ENCODE measurements around the gene ATF6.
A peak's percentile ranks its signal among the peaks of the same experiment; 100 is the strongest.

Gene ATF6

DNA sequence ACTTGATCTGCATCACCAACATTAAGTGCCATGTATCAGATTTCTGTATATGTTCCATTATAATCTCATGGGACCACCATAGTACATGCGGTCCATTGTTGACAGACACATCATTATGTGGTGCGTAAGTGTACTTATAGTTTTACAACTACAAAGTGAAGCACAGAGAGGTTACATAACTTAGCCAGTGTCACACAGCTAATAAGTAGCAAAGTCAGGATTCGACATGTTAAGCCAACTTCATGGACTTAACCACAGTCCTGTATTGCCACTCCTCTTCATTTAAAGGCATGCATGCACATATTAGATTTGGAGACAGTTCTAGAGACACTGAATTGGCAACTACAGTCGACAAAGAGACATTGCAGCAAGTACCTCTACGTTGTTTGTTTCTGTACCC, 120.5 kb downstream of the ATF6 start:
- DNase-seq (ENCODE audit: low read depth in 3 of 3) = no peak

DNA sequence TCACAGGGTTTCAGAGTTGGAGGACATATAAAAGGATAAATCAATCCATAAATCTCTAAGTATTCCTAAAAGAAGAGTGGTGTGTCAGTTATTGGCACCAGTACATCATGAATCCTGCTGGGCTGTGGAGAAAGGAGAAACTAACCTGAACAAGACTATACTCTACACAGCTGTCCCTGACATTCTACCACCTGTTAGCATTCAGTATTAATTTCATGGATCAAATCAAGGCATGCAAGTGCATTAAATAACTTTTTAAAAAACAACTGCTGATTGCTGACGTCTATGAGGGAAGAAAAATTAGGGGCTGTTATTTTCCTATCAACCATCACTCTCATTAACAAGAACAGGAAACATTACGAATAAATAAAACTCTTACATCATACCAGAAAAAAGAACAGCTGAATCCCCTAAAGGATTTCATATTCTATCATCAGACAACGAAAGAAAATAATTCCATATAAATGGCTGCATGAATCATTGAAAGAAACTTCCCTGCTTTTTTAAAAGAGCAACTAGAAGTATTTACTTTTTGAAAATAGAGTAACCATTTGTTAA, 121.7 kb downstream of the ATF6 start:
- DNase-seq (ENCODE audit: low read depth in 3 of 3) = no peak

GRCh38 chr1:161890574-161890973, 124.5 kb downstream of the ATF6 start:
- no peak for DNase-seq (ENCODE audit: low read depth in 3 of 3)

DNA sequence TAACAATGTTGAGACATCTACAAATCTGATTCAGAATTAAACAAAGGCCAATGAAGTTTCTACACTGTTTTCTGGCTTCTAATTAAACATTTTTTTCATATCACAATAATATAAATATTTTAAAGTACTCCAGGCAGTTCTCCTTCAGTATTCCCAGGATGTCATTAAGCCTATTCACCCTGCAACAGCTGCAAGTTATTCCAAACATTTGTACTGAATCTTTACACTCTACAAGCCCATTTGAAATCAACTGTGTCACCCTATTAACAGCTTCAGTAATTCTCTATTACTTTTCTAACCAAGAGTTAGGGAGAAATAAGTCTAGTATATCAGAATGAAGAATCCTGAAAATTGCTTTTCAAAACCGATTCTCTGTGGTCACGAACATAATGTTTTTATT, 133.0 kb downstream of the ATF6 start:
- DNase-seq (ENCODE audit: low read depth in 3 of 3) = no peak

GRCh38 chr1:161900160-161900559, 134.0 kb downstream of the ATF6 start:
- DNase-seq (ENCODE audit: low read depth in 3 of 3) = no peak

DNA sequence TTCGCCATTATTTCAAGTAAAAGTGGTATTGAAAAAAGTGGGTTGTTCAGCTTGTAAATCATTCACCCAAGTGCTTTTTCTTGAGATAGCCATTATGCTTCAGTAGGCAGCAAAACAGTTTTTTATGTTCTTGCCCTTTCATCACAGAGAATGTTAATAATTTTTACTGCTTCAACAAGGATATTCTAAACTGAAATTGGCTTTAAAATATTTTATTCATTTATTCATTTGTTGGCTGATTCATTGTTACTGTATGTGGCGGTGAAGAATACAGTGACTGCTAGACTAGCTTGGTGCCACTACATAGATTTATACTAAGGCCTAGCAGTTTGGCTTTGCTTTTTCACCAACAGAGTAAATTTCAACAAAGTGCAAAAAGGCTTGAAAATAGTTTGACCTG, 136.1 kb downstream of the ATF6 start:
- DNase-seq (ENCODE audit: low read depth in 3 of 3) = no peak

- DNase-seq (ENCODE audit: low read depth in 3 of 3) = no peak
These were observed 139.3 kb downstream of the ATF6 start for GRCh38 chr1:161905269-161905884.

DNA sequence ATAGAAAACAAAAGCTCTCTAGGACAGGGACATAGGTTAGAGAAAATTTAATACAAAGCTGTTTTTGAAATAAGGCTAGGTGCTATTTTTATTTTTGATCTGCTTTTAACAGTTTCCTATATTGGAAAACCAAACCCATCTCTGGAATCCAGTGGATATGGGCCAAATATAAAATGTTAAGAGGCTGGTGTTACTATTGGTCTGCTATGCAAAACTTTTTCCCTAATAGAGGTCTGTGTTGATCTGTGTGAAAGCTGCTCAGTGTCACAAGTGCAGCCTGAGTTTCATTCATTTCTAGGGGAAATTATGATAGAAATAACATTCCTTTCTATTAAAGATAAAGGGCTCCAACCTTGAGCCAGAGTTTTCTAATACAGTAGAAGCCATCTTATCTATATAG, 141.1 kb downstream of the ATF6 start:
- DNase-seq (ENCODE audit: low read depth in 3 of 3) = no peak

GRCh38 chr1:161908264-161908663, 142.1 kb downstream of the ATF6 start:
- DNase-seq (ENCODE audit: low read depth in 3 of 3) = no peak

DNA sequence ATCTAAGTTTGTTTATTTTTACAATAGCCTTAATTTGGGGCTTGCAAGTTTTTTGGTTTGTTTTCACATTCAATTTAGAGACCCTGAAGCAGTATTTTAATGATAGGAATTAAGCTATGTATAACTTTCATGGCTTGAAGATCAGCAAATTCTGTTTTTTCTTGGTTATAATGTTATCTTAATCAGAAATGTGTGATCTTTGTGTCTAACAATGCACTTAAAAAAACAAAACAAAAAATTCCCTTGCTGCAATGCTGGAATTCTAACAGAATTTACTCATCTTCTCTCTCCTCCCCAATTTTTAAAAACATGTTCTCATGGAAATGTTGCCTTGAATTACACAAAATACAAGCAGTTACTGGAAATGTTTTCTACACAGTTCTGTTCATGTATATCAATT, 144.5 kb downstream of the ATF6 start:
- DNase-seq (ENCODE audit: low read depth in 3 of 3) = no peak

DNA sequence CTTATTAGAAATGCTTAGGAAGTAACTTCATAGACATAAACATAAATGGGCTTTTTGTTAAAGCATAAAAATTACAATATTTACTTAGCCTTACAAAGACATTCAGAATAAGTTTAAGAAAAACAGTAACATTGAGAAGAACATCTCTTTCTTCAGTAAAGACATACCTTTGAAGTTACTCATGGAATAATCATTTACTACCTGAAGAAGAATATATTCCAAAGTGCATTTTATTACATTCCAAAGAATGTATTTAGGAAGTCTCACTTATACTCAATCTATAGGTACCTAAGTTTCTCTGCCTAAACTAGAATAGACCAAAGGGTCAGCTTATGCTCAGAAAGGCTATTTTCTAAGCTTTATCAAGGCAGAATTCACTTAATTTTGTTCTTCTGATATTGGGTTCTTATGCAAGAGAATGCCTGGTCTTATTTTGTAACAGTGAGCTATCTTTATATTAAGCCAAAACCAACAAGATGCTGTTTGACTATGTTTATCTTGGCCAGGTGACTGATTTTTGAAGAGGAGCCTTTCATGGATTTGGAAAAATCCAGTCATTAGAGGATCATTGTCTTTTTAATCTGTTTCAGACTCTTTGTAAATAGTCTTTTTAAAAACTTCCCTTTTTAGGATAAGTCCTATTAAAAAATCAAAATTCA, 147.5 kb downstream of the ATF6 start:
- DNase-seq (ENCODE audit: low read depth in 3 of 3) = no peak

DNA sequence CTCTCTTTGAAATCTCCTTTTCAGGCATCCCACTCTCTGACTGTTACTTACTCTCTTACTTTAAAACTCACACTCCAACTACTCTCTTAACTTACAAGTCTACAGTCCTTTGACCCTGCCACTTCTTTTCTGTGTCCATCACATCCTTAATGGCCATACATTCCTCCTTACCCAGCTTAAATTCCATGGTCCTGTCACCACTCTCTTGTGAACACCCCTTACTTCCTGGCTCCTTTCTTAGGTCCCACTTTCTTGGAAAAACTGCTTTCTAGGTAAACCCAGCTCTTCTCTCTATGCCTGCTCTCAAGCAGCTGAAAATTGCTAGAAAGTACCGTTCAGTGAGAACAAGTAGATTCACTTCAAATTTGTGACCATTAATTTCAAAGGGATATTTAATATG, 148.5 kb downstream of the ATF6 start:
- DNase-seq (ENCODE audit: low read depth in 3 of 3) = no peak

DNA sequence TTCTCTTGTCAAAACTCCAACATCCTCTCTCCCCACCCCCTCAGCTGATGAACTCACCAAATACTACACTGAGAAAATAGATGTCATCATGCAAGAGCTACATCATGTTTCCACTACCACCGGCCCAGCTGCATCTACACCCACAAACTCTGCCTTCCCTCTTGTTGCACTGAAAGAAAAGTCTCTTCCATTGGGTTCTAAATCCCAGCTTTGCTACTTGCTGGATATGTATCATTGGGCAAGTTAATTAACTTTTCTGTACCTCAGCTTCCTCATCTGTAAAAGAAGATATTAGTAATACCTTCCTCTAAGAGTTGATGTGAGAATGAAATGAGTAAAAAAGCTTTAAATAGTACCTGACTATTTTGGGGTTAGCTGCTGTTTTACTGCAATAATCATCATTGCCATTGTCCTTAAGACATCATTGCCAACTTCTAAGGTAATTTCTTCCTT, 149.0 kb downstream of the ATF6 start:
- peak; percentile 28 to 37 (median 32) for DNase-seq (ENCODE audit: low read depth in 3 of 3)

- DNase-seq (ENCODE audit: low read depth in 3 of 3) = no peak
These were observed 149.9 kb downstream of the ATF6 start for GRCh38 chr1:161915978-161916377.

DNA sequence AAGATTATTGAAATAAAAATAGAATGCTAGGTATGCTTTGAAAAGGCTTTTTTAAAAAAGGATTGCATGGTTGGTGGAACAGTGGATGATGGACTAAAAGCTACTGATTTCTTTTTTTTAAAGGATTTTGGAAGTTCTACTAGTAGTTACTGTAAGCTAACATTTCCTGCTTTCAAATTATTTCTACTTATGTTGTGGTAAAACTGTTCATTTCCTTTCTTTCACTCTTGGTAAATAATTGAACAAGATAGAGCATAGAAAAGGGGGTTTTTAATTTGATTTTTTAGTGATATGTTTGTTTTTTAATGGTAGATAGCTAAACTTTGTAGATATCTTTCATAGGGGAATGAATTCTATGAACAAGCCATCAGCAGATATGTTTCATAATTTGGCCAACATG, 153.1 kb downstream of the ATF6 start:
- no peak for DNase-seq (ENCODE audit: low read depth in 3 of 3)

GRCh38 chr1:161921491-161921890, 155.4 kb downstream of the ATF6 start:
- DNase-seq (ENCODE audit: low read depth in 3 of 3) = no peak

DNA sequence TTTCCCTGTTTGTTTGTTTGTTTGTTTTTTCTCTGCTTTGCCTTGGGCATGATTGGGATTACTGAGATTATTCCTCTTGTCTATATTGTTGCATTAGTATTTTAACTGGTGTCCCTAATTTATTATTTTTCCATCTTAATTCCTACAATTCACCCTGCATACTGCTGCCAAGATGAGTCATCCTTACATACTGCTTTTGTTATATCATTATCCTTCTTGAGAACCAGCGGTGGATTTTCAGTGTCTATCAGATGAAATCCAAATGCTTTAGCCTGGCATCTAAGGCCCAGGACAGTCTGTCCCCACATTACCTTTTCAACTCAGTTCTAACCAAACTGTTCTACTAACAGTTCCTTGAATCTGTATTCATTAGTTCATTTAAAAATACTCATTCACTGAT, 155.9 kb downstream of the ATF6 start:
- DNase-seq (ENCODE audit: low read depth in 3 of 3) = no peak

GRCh38 chr1:161928056-161928455, 161.9 kb downstream of the ATF6 start:
- no peak for DNase-seq (ENCODE audit: low read depth in 3 of 3)

- no peak for DNase-seq (ENCODE audit: low read depth in 3 of 3)
These were observed 163.0 kb downstream of the ATF6 start for GRCh38 chr1:161929137-161929536.

DNA sequence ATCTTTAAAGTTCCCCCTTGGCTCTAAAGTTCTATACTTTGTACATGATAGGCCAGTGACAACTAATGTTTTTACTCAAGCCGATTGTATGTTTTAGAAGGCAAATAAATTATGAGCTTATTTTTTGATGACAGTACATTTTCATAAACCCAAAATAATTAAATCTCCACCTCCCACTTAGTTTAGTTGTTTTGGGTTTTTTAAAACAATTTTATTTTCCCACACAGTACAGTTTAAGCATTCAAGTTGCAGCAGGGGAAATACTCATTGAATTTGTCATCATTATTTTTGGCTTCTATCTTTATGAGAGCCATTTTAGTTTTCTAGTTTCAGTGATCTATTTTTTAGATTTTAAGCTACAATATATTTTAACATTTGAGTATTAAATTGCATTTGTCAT, 163.9 kb downstream of the ATF6 start:
- DNase-seq (ENCODE audit: low read depth in 3 of 3) = no peak

DNA sequence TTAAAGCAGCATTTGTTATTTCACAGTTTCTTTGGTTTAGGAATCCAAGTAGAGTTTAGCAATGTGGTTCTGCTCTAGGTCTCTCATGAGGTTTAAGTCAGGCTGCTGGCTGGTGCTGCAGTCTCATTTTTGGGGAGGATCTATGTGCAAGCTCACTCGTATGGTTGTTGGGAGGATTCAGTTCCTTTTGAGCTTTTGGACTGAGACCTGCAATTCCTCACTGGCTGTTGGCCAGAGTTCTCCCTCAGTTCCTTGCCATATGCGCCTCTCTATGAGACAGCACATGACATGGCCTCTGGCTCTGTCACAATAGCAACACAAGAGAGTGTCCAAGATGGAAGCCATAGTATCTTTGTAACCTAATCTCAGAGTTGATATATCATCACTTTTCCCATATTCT, 166.5 kb downstream of the ATF6 start:
- no peak for DNase-seq (ENCODE audit: low read depth in 3 of 3)

GRCh38 chr1:161933592-161934588, 167.8 kb downstream of the ATF6 start:
- no peak for DNase-seq (ENCODE audit: low read depth in 3 of 3)

Data from stimulated activated CD4-positive, alpha-beta T cell treated with anti-CD3 and anti-CD28 coated beads, TNF-alpha, amount 100 ng/mL, for 24 hours (primary cell).